ENCODE measurements around the gene COL8A1. TPM values are rescaled to one million over a fixed set of nuclear protein-coding genes. Genes with fewer than 3 reads are reported as not detected.

The COL8A1 gene
- total RNA-seq, 1 experiment from 2014 or later: 0.07 TPM

DNA sequence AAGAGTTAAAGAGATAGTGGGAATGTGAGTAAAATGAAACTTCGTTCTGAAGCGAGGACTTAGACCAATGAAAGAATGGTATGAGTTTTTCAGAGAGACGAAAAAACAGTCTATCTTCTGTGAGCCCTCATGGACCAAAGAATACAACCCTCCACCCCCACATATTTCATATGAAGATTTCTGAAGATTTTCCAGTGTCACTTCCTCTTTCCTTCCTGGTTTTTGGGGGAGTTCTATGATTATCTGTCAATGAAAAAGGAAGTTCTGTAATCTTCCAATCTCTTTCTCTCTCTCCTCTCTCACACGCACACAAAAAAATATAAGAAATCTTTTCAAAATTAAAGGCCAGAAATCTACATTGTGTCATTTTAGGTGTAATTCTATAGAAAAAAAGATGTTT, 206.9 kb downstream of the COL8A1 start (continued):
- TF ChIP-seq CBX3 (IDR thresholded peaks at IDR 0.05; ENCODE audit: low read depth) (no peak), JUND (IDR thresholded peaks at IDR 0.05) (no peak), ATF3 (IDR thresholded peaks at IDR 0.05) (no peak), CTCF (IDR thresholded peaks at IDR 0.05 in 2 of 3, conservative IDR thresholded peaks at IDR 0.05 in 1 of 3; ENCODE audit: borderline replicate concordance in 1 of 3, insufficient read depth in 1 of 3, low read depth in 2 of 3, low read length in 2 of 3) (no peak), ZFX (IDR thresholded peaks at IDR 0.05) (no peak), EZH2phosphoT487 (IDR thresholded peaks at IDR 0.05; ENCODE audit: borderline replicate concordance) (no peak)

DNA sequence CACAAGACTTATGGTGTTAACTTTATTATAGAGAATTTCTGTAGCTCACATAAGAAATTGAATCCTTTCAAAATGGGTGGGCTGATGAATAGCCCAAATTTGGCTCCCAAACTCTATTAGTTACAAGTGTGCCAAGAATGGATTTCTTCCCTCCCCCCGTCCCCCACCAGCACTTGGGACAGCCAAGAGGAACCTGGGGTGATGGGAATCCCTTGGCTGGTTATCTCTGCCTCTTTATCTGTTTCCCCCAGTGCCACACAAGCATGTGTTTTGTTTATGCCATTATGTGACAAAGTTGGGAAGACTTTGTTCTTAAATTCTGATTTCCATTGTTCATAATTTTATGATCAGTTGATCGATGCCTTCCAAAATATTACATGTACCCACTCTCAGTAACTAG, 207.6 kb downstream of the COL8A1 start:
- RAD21 ChIA-PET (ENCODE audit: low non-redundant PET in 1 of 2, low total read pairs in 2 of 2, uncharacterized antibody in 2 of 2, unreplicated experiment in 2 of 2): no interaction called here

More for the DNA sequence above, 207.6 kb downstream of the COL8A1 start:
- ChIA-PET POLR2A (no interaction called here), CTCF (interaction anchor here (2.1 kb wide), 1 partner anchor 408 kb away, joined by 11 read pairs; no protein-coding TSS in a partner anchor)
- Histone ChIP-seq H3K4me1 (ENCODE audit: control insufficient read depth in 1 of 2, insufficient read depth in 2 of 2, low read length in 2 of 2) (no peaks in the 10 kb centered on the region), H3K4me2 (ENCODE audit: low read length) (no peak overlapping the region), H4K20me1 (ENCODE audit: insufficient read depth) (0 out of 2 replicates have a peak, but pooled peaks cover 3% of the 10 kb centered on the region), H3K4me3 (replicated peaks in 1 of 2; ENCODE audit: low read depth in 1 of 2, low read length in 2 of 2) (no peak overlapping the region), H3K79me2 (ENCODE audit: insufficient read depth, low read length) (peaks cover 55% of the 10 kb centered on the region), H3K9me3 (ENCODE audit: control insufficient read depth in 1 of 2, insufficient read depth in 1 of 2, low read depth in 1 of 2, low read length in 2 of 2) (no peaks in the 10 kb centered on the region), H3K27me3 (ENCODE audit: insufficient read depth, low read length) (no peaks in the 10 kb centered on the region), H2AFZ (ENCODE audit: low read depth, low read length, poor library complexity, severe bottlenecking) (no peak overlapping the region), H3K36me3 (ENCODE audit: control insufficient read depth in 1 of 2, insufficient read depth in 2 of 2, low read length in 2 of 2) (no peaks in the 10 kb centered on the region), H3K9ac (ENCODE audit: low read length) (no peak overlapping the region), H3K27ac (ENCODE audit: low read depth, low read length) (no peak overlapping the region), H3K9me2 (ENCODE audit: insufficient read depth) (no peaks in the 10 kb centered on the region)
- intact Hi-C loops (cut with micrococcal nuclease): no loop called here
- ATAC-seq: no peak
- DNase-seq (ENCODE audit: low read depth, low spot score): no peak
- no TSS peak for BruUV-seq (replicated peaks)
- TF ChIP-seq CBX3 (IDR thresholded peaks at IDR 0.05; ENCODE audit: low read depth) (no peak), ZFX (IDR thresholded peaks at IDR 0.05) (no peak), ZNF274 (IDR thresholded peaks at IDR 0.05; ENCODE audit: low read depth, low read length) (no peak), REST (IDR thresholded peaks at IDR 0.05; ENCODE audit: low read depth) (no peak), SP1 (IDR thresholded peaks at IDR 0.05; ENCODE audit: low read depth) (no peak), EGR1 (IDR thresholded peaks at IDR 0.05; ENCODE audit: low read depth) (no peak), EZH2phosphoT487 (IDR thresholded peaks at IDR 0.05; ENCODE audit: borderline replicate concordance) (no peak), ATF3 (IDR thresholded peaks at IDR 0.05) (no peak), YY1 (IDR thresholded peaks at IDR 0.05; ENCODE audit: extremely low read depth, insufficient replicate concordance, low read depth, low read length) (no peak)

Measured in HCT116 (cell line).